HFF-Myc (cell line): ENCODE measurements around the gene LAMA5.

ENCODE experiments used
- DNase-seq: peaks from one replicate; pipeline ENCODE4 v3.0.0-alpha.2; 2011; ENCODE audit warnings: low read depth; ENCODE audit errors: extremely low read depth
- H3K4me3 ChIP-seq: replicated peaks from 2 replicates; pipeline ENCODE4 v1.5.1; 2011; ENCODE audit warnings: low read depth, mild to moderate bottlenecking, control low read depth, low read length
- CTCF ChIP-seq: IDR thresholded peaks from 2 replicates; pipeline ENCODE4 v1.5.1; 2012; ENCODE audit warnings: mild to moderate bottlenecking, low read depth, low read length, control low read depth; ENCODE audit errors: missing control alignments

The LAMA5 gene

DNA sequence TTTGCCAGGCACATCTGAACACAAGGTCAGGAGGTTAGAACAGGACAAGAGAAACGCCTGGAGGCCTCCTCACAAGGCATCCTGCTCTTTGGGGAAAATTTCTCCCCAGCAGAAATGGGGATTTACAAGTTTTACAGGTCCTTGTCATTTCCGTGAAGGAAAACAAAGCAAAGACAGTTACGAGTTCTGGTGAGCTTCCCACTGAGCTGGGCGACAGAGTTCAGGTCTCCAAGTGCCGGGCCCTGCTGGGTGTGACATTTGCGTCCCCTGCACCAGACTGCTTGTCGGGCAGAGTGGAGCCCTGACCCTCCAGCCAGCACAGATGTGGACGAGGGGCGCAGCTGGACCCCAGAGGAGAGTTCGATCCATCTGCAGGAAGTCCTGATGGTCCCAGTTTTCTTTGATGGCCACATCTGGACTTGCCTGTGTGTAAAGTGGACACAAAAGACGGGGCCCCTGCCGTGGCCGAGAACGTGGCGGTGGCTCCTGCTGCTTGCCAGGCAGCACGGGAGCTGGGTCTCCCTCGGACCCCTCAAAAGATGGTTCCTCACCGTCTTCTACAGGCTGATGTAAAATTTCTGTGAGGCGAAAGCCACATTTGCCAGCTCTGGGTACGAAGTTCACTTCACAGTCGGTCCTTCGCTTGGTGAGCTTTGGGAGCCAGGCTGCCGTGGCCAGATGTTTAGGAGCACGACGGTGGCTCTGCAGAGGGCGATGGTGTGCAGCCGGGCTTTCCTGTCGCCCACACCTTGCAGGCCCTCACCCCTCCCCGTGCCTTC lies 69.5 kb downstream of the LAMA5 start:
- TF ChIP-seq CTCF: no peak
- H3K4me3 ChIP-seq: no peak overlapping the region
- DNase-seq: no peak

- TF ChIP-seq CTCF: no peak
- H3K4me3 ChIP-seq: no peak overlapping the region
- DNase-seq: no peak
Measured at GRCh38 chr20:62296724-62297448, 70.2 kb downstream of the LAMA5 start.

DNA sequence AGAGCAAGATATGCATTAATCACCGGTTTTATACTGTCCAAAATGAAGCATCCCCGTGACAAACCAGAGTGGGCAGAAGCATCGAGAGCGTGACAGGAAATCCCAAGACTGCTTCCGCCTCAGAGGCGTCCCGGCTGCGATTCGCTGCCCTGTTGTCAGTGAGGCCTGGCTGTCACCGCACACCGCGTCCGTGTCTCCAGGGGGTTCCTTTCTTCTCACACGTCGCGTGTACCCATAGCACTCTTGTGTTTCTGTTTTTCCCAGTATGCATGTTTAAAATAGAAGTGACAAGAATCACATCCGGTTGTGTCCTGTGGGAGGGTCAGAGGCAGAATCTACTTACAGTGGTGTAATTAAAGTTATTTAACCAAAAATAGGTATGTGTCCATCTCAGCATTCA lies 72.6 kb downstream of the LAMA5 start:
- TF ChIP-seq CTCF: no peak
- no peak for DNase-seq
- H3K4me3 ChIP-seq: no peak overlapping the region

DNA sequence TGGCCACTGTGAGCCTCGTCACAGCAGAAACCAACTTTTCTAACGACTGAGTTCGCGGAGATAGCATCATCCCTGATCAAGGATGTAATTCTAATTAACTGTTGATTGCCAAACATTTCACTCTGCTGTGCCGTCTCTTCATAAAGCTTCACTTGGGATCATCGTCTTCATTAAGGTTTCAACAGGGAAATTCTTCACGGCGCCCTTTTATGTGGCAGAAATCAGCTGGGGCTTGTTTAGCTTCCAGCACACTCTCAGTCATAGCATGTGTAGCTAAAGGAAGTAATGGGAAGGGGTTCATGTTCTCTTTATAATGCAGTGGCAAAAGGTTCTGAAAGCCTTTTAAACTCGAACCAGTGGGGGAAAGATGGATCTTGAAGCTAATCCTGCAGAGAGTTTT lies 73.2 kb downstream of the LAMA5 start:
- DNase-seq: no peak
- H3K4me3 ChIP-seq: no peak overlapping the region
- no peak for TF ChIP-seq CTCF

- no peak for DNase-seq
- no peak overlapping the region for H3K4me3 ChIP-seq
- TF ChIP-seq CTCF: no peak
Measured at GRCh38 chr20:62293111-62293784, 73.9 kb downstream of the LAMA5 start.

GRCh38 chr20:62292108-62292507 lies 75.0 kb downstream of the LAMA5 start:
- TF ChIP-seq CTCF: no peak
- DNase-seq: no peak
- no peak overlapping the region for H3K4me3 ChIP-seq
